ENCODE measurements around the gene RABAC1.

DNA sequence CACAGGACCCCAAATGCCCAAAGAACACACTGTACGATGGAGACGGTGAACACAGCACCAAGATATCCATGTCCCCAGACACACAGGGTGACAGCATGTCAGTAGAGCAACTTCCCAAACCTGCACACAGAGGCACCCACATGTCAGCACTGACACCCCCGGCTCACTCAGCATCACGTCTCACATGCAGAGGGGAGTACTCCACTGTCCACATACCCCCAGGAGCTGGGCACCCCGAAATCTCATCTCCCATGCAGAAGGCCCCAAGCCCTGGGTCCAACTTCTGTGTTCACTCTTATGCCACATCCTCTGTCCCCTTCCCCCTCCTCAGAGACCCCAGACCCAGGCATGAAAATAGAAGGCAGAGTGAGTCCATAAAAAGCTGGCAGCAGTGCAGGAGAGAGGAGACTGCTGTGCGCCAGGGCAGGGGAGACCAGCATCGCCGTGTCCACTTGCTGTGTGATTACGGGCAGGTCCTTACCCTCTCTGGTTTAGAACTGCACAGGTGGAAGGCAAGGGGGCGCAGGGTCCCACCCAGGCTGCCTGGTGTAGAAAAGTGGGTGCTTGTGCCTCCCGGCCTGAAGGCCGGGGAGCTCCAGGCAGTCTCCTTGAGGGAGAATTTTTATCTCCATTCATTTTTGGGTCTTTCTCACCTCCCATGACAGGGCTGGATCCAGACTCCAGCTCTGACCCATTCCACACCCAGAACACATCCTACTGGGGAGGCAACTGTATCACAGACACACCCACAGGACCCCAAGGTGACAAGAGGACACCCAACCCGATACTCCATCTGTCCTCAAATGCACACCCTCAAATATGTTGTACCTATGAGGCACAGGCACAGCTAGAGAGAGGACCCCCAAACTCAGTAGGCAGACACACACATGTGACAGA lies 47.9 kb downstream of the RABAC1 start:
- TF ChIP-seq, protein P1, sequence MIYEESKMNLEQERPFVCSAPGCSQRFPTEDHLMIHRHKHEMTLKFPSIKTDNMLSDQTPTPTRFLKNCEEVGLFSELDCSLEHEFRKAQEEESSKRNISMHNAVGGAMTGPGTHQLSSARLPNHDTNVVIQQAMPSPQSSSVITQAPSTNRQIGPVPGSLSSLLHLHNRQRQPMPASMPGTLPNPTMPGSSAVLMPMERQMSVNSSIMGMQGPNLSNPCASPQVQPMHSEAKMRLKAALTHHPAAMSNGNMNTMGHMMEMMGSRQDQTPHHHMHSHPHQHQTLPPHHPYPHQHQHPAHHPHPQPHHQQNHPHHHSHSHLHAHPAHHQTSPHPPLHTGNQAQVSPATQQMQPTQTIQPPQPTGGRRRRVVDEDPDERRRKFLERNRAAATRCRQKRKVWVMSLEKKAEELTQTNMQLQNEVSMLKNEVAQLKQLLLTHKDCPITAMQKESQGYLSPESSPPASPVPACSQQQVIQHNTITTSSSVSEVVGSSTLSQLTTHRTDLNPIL (CRISPR knock-in tag; IDR thresholded peaks at IDR 0.05; ENCODE audit: low read depth): no peak
- TF ChIP-seq ZNF70 (CRISPR knock-in tag; IDR thresholded peaks at IDR 0.05): no peak
- TF ChIP-seq ARNTL (CRISPR knock-in tag; IDR thresholded peaks at IDR 0.05; ENCODE audit: borderline replicate concordance, low read depth): no peak
- TF ChIP-seq ZNF565 (CRISPR knock-in tag; conservative IDR thresholded peaks at IDR 0.05; ENCODE audit: low read depth): no peak
- no peak for TF ChIP-seq PPARA (CRISPR knock-in tag; IDR thresholded peaks at IDR 0.05; ENCODE audit: borderline replicate concordance)
- TF ChIP-seq, protein P2, sequence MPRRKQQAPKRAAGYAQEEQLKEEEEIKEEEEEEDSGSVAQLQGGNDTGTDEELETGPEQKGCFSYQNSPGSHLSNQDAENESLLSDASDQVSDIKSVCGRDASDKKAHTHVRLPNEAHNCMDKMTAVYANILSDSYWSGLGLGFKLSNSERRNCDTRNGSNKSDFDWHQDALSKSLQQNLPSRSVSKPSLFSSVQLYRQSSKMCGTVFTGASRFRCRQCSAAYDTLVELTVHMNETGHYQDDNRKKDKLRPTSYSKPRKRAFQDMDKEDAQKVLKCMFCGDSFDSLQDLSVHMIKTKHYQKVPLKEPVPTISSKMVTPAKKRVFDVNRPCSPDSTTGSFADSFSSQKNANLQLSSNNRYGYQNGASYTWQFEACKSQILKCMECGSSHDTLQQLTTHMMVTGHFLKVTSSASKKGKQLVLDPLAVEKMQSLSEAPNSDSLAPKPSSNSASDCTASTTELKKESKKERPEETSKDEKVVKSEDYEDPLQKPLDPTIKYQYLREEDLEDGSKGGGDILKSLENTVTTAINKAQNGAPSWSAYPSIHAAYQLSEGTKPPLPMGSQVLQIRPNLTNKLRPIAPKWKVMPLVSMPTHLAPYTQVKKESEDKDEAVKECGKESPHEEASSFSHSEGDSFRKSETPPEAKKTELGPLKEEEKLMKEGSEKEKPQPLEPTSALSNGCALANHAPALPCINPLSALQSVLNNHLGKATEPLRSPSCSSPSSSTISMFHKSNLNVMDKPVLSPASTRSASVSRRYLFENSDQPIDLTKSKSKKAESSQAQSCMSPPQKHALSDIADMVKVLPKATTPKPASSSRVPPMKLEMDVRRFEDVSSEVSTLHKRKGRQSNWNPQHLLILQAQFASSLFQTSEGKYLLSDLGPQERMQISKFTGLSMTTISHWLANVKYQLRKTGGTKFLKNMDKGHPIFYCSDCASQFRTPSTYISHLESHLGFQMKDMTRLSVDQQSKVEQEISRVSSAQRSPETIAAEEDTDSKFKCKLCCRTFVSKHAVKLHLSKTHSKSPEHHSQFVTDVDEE (CRISPR knock-in tag; IDR thresholded peaks at IDR 0.05): no peak
- no peak for TF ChIP-seq BACH2 (CRISPR knock-in tag; IDR thresholded peaks at IDR 0.05; ENCODE audit: borderline replicate concordance)
- TF ChIP-seq ZFP30 (CRISPR knock-in tag; IDR thresholded peaks at IDR 0.05): no peak
- TF ChIP-seq TOX (CRISPR knock-in tag; IDR thresholded peaks at IDR 0.05; ENCODE audit: borderline replicate concordance): no peak

Data from SK-N-SH treated with all-trans-retinoic acid at 6 μM for 48 hours (cell line).